ENCODE measurements around the gene XIRP2. TPM values are rescaled to one million over a fixed set of nuclear protein-coding genes. Genes with fewer than 3 reads are reported as not detected.

The XIRP2 gene
- total RNA-seq, 4 donors from 2014 or later = not detected

DNA sequence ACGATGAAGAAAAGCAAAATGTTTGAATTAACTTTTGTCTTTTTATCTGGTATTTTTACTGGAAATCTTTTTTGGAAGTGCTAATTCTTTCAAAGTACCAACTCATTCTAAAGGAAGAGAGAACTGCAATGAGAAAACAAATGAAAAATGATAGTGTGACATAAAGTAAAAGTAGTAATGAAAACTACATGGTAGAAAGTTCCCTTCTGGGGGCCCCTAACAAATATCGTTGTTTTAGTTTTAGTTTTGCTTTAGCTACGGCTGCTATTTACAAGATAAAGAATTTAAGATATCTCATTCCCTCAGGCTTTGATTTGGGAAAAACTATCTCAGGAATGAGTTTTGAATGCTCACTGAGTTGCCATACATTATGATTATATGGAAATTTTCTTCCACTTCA lies 161.4 kb downstream of the XIRP2 start:
- TF ChIP-seq CTCF (IDR thresholded peaks at IDR 0.05) (no peak), POLR2A (IDR thresholded peaks at IDR 0.05) (no peak), EP300 (IDR thresholded peaks at IDR 0.05) (no peak), POLR2AphosphoS5 (IDR thresholded peaks at IDR 0.05) (no peak)
- Histone ChIP-seq H3K4me1 (no peaks in the 10 kb centered on the region), H3K27ac (no peak overlapping the region), H3K36me3 (no peaks in the 10 kb centered on the region), H3K4me3 (no peak overlapping the region), H3K9me3 (no peaks in the 10 kb centered on the region), H3K27me3 (no peaks in the 10 kb centered on the region)
- 47% methylated on average over 3 of the region's 3 CpGs for WGBS
- DNase-seq (ENCODE audit: low spot score in 2 of 2) = no peak

DNA sequence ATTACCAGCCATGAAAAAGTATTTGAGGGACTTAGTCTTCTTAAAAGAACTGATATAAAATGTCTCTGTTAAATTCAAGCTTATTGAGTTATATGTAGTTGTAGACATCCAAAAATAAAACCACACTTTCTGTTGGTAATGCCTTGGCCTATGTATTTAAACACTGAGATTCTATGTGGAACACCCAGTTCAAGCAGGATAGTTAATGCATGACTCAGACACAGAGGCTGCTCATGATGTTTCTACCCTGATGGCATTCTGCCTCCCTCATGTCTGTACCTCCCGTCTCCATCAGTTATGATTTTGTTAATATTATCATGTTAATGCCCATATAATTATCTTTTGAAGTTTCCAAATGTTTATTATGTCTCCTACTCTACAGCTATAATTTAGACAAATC lies 164.5 kb downstream of the XIRP2 start:
- Histone ChIP-seq H3K4me3 (no peak overlapping the region), H3K36me3 (no peaks in the 10 kb centered on the region), H3K4me1 (no peaks in the 10 kb centered on the region), H3K9me3 (no peaks in the 10 kb centered on the region), H3K27me3 (no peaks in the 10 kb centered on the region), H3K27ac (no peak overlapping the region)
- WGBS = 56% methylated on average over 1 of the region's 1 CpG
- TF ChIP-seq CTCF (IDR thresholded peaks at IDR 0.05) (no peak), POLR2AphosphoS5 (IDR thresholded peaks at IDR 0.05) (no peak), EP300 (IDR thresholded peaks at IDR 0.05) (no peak), POLR2A (IDR thresholded peaks at IDR 0.05) (no peak)
- no peak for DNase-seq (ENCODE audit: low spot score in 2 of 2)

DNA sequence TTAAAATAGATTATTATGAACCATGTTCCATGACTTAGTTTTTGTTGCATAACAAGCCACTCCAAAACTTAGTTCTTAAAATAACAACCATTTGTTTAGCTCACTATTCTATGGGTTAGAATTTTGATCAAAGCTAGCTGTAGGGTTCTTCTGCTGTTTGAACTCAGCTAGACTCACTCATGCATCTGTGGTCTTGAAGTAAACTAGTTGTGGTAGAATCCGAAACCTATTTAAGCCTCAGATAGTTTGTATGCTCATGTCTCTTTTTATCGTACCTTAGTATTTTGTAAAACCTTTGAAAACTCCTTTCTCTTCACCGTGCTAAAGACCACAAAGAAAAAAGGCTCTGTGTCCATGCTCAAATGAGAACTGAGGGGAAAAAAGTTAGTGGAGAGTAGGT lies 166.6 kb downstream of the XIRP2 start:
- Histone ChIP-seq H3K4me3 (no peak overlapping the region), H3K27ac (no peak overlapping the region), H3K36me3 (no peaks in the 10 kb centered on the region), H3K9me3 (no peaks in the 10 kb centered on the region), H3K4me1 (no peaks in the 10 kb centered on the region), H3K27me3 (no peaks in the 10 kb centered on the region)
- 97% methylated on average over 3 of the region's 3 CpGs for WGBS
- DNase-seq (ENCODE audit: low spot score in 2 of 2) = no peak
- no peak for TF ChIP-seq EP300 (IDR thresholded peaks at IDR 0.05)
- no peak for TF ChIP-seq CTCF (IDR thresholded peaks at IDR 0.05)
- TF ChIP-seq POLR2AphosphoS5 (IDR thresholded peaks at IDR 0.05) = no peak
- TF ChIP-seq POLR2A (IDR thresholded peaks at IDR 0.05) = no peak

GRCh38 chr2:167057446-167057845 lies 169.2 kb downstream of the XIRP2 start:
- Histone ChIP-seq H3K4me1 (no peaks in the 10 kb centered on the region), H3K27me3 (no peaks in the 10 kb centered on the region), H3K9me3 (no peaks in the 10 kb centered on the region), H3K27ac (no peak overlapping the region), H3K36me3 (no peaks in the 10 kb centered on the region), H3K4me3 (no peak overlapping the region)
- TF ChIP-seq POLR2A (IDR thresholded peaks at IDR 0.05) (no peak), EP300 (IDR thresholded peaks at IDR 0.05) (no peak), POLR2AphosphoS5 (IDR thresholded peaks at IDR 0.05) (no peak), CTCF (IDR thresholded peaks at IDR 0.05) (no peak)
- 90% methylated on average over 4 of the region's 4 CpGs for WGBS
- no peak for DNase-seq (ENCODE audit: low spot score in 2 of 2)

GRCh38 chr2:167059173-167059572 lies 170.9 kb downstream of the XIRP2 start:
- no peak overlapping the region for H3K27ac ChIP-seq
- no peaks in the 10 kb centered on the region for H3K27me3 ChIP-seq
- DNase-seq (ENCODE audit: low spot score in 2 of 2) = no peak
- WGBS = 84% methylated on average over 10 of the region's 10 CpGs
- no peaks in the 10 kb centered on the region for H3K4me1 ChIP-seq
- H3K9me3 ChIP-seq = no peaks in the 10 kb centered on the region
- H3K4me3 ChIP-seq = no peak overlapping the region
- no peaks in the 10 kb centered on the region for H3K36me3 ChIP-seq
- TF ChIP-seq EP300 (IDR thresholded peaks at IDR 0.05) (no peak), POLR2A (IDR thresholded peaks at IDR 0.05) (no peak), CTCF (IDR thresholded peaks at IDR 0.05) (no peak), POLR2AphosphoS5 (IDR thresholded peaks at IDR 0.05) (no peak)
